Right lobe of liver (tissue), 6 donors: ENCODE results near the gene CDHR2. TPM values are rescaled to one million over a fixed set of nuclear protein-coding genes. Genes with fewer than 3 reads are reported as not detected.

Experiments used
- ATAC-seq, 4 donors: fragments of 200-7000 bp; cut with Tn5 transposase; one replicate each; pipeline ENCODE4 v1.9.1; 2020; ENCODE audit warnings: mild to moderate bottlenecking in 4 of 4, moderate library complexity in 4 of 4
- DNase-seq, 3 donors: peaks; one replicate each; pipeline ENCODE4 v3.0.0-alpha.2; 2020
- H3K27ac ChIP-seq, 3 donors: fragments of 200-600 bp; one replicate each; pipeline ENCODE4 v1.8.0; 2022
- H3K27me3 ChIP-seq, 2 donors: fragments of 200-600 bp; one replicate each; pipeline ENCODE4 v1.8.0; 2022
- H3K36me3 ChIP-seq, 4 donors: fragments of 200-600 bp; sonication (generic) in 1 of 4; one replicate each; pipeline versions ENCODE4 v1.5.1 to v1.8.0; 2017 to 2022; ENCODE audit warnings: control low read depth in 1 of 4
- H3K4me1 ChIP-seq, 4 donors: fragments of 200-600 bp; sonication (generic) in 1 of 4; one replicate each; pipeline versions ENCODE4 v1.5.1 to v1.8.0; 2017 to 2022; ENCODE audit warnings: control low read depth in 1 of 4
- H3K4me3 ChIP-seq, 3 donors: fragments of 200-600 bp; one replicate each; pipeline ENCODE4 v1.8.0; 2022
- H3K9me3 ChIP-seq, 4 donors: fragments of 200-600 bp; sonication (generic) in 1 of 4; one replicate each; pipeline versions ENCODE4 v1.5.1 to v1.8.0; 2017 to 2022; ENCODE audit warnings: control low read depth in 1 of 4
- POLR2A ChIP-seq: fragments of 450-650 bp; IDR thresholded peaks from one replicate; pipeline ENCODE4 v1.6.1; 2017; ENCODE audit warnings: antibody characterized with exemption, mild to moderate bottlenecking
- WGBS: methylation state at CpG from one replicate; pipeline ENCODE4 v1.1.6; 2018; ENCODE audit warnings: low coverage, low lambda C conversion rate; ENCODE audit not compliant: insufficient coverage; ENCODE audit errors: missing lambda C conversion rate; 5-methylcytosine and 5-hydroxymethylcytosine counted together
- intact Hi-C, 2 donors: fragments of 100-400 bp; cut with DNase I; formaldehyde crosslinking; loops; one replicate each; pipeline versions ENCODE4 v1.11.2 to v1.14.1; 2022
- total RNA-seq, 6 experiments: library from RNA; depleted of rRNA in 2 of 6; stranded (reverse); fragments of >200 nt in 2 of 6; fragmentation: NEBNext Ultra II Directional in 3 of 6; extraction: Animal tissue kit (Norgen Biotek cat#: 25700) in 3 of 6; gene quantifications; one replicate each; pipeline versions ENCODE4 v1.1.0 to v1.2.4, GENCODE V29; 2016 to 2023
- TF ChIP-seq, protein P1 (sequence below), 4 donors: fragments of 200-600 bp in 3 of 4; fragments of 450-650 bp in 1 of 4; IDR thresholded peaks; one replicate each; pipeline versions ENCODE4 v1.5.1 to v1.8.0; 2016 to 2022; ENCODE audit warnings: antibody characterized with exemption in 4 of 4, mild to moderate bottlenecking in 2 of 4
- donor health status: DM: no; HTN: yes; CAD: no.
- donor health status: DM: no; HTN: no; CAD: no.
- donor health status: DM: no; HTN: no; CAD: no.
- donor health status: DM: no; HTN: yes; CAD: no.
- donor health status: DM: no; HTN: yes; CAD: no.

Gene CDHR2
- total RNA-seq, 6 experiments from 2014 or later = 6.8 to 89.2 (median 41.2) TPM

DNA sequence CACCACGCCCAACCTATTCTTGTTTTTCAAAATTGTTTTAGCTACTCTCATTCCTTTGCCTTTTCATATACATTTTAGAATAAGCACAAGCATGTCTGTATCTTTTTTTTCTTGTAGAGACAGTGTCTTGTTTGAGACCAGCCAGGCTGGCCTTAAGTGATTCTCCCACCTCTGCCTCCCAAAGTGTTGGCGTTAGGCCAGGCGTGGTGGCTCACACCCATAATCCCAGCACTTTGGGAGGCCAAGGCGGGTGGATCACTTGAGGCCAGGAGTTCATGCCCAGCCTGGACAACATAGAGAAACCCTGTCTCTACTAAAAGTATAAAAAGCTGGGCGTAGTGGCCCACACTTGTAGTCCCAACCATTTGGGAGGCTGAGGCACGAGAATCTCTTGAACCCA, 25.0 kb upstream of the CDHR2 start:
- ATAC-seq (no peak), DNase-seq (no peak)
- WGBS = 89% methylated on average over 6 of the region's 6 CpGs
- Histone ChIP-seq H3K36me3 (peaks cover 0 to 12% (median 4%) of the 10 kb centered on the region in 4 donors), H3K4me1 (no peaks in the 10 kb centered on the region), H3K27me3 (no peaks in the 10 kb centered on the region), H3K27ac (no peak overlapping the region), H3K4me3 (no peak overlapping the region), H3K9me3 (no peaks in the 10 kb centered on the region)
- TF ChIP-seq, protein P1, sequence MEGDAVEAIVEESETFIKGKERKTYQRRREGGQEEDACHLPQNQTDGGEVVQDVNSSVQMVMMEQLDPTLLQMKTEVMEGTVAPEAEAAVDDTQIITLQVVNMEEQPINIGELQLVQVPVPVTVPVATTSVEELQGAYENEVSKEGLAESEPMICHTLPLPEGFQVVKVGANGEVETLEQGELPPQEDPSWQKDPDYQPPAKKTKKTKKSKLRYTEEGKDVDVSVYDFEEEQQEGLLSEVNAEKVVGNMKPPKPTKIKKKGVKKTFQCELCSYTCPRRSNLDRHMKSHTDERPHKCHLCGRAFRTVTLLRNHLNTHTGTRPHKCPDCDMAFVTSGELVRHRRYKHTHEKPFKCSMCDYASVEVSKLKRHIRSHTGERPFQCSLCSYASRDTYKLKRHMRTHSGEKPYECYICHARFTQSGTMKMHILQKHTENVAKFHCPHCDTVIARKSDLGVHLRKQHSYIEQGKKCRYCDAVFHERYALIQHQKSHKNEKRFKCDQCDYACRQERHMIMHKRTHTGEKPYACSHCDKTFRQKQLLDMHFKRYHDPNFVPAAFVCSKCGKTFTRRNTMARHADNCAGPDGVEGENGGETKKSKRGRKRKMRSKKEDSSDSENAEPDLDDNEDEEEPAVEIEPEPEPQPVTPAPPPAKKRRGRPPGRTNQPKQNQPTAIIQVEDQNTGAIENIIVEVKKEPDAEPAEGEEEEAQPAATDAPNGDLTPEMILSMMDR (IDR thresholded peaks at IDR 0.05) = no peak
- TF ChIP-seq POLR2A = no peak
- intact Hi-C loops = no loop called here

DNA sequence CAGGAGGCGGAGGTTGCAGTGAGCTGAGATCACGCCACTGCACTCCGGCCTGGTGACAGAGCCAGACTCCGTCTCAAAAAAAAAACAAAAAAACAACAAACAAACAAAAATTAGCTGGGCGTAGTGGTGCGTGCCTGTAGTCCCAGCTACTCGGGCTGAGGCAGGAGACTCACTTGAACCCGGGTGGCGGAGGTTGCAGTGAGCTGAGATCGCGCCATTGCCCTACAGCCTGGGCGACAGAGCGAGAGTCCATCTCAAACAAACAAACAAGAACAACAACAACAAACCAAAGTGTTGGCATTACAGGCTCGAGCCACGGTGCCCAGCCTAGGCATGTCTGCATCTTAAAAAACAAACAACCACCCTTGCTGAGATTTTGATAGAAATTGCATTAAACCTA, 24.2 kb upstream of the CDHR2 start:
- DNase-seq (no peak), ATAC-seq (no peak)
- intact Hi-C loops = no loop called here

DNA sequence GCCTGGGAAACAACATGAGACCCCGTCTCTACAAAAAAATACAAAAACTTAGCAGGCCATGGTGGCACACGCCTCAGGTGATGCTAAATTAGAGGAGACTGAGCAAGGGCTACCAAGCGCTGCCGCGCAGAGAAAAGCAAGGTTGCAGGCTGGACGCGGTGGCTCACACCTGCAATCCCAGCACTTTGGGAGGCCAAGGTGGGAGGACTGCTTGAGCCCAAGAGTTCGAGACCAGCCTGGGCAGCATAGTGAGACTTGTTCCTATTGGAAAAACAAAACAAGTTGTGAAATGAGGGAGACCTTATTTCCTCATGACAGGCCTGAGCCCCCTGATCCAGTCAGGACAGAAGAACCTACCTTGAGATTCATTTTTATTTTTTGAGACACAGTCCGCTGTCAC, 23.5 kb upstream of the CDHR2 start:
- intact Hi-C loops = no loop called here
- Histone ChIP-seq H3K4me1 (no peaks in the 10 kb centered on the region), H3K36me3 (peaks cover 0 to 23% (median 10%) of the 10 kb centered on the region in 4 donors), H3K9me3 (no peaks in the 10 kb centered on the region), H3K4me3 (no peak overlapping the region), H3K27ac (no peak overlapping the region), H3K27me3 (no peaks in the 10 kb centered on the region)
- TF ChIP-seq, protein P1 (IDR thresholded peaks at IDR 0.05) = no peak
- TF ChIP-seq POLR2A = no peak
- ATAC-seq (no peak), DNase-seq (no peak)
- 94% methylated on average over 7 of the region's 9 CpGs for WGBS

More for the DNA sequence above, 24.2 kb upstream of the CDHR2 start:
- no peaks in the 10 kb centered on the region for H3K4me1 ChIP-seq
- H3K4me3 ChIP-seq = no peak overlapping the region
- WGBS = 90% methylated on average over 9 of the region's 15 CpGs
- no peaks in the 10 kb centered on the region for H3K27me3 ChIP-seq
- H3K9me3 ChIP-seq = no peaks in the 10 kb centered on the region
- TF ChIP-seq, protein P1 (IDR thresholded peaks at IDR 0.05) = no peak
- TF ChIP-seq POLR2A = no peak
- no peak overlapping the region for H3K27ac ChIP-seq
- H3K36me3 ChIP-seq = peaks cover 0 to 18% (median 10%) of the 10 kb centered on the region in 4 donors

DNA sequence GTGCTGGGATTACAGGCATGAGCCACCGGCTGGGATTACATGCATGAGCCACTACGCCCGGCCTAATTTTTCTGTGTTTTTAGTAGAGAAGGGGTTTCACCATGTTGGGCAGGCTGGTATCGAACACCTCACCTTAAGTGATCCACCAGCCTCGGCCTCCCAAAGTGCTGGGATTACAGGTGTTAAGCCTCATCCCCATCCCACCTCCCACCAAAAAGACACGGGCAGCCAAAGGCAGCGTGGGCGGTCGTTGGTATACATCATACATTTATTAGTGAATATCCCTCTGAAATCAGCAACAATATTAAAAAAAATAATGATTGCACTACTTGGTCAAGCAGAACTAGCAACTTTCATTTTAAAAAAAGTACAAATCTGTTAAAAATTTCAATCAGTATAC, 22.7 kb upstream of the CDHR2 start:
- intact Hi-C loops = no loop called here
- H3K4me1 ChIP-seq = no peaks in the 10 kb centered on the region
- H3K27me3 ChIP-seq = no peaks in the 10 kb centered on the region
- TF ChIP-seq POLR2A = no peak
- TF ChIP-seq, protein P1 (IDR thresholded peaks at IDR 0.05) = no peak
- WGBS = 89% methylated on average over 8 of the region's 9 CpGs
- peaks cover 0 to 29% (median 13%) of the 10 kb centered on the region in 4 donors for H3K36me3 ChIP-seq
- H3K9me3 ChIP-seq = no peaks in the 10 kb centered on the region
- no peak overlapping the region for H3K4me3 ChIP-seq
- H3K27ac ChIP-seq = no peak overlapping the region
- ATAC-seq (no peak), DNase-seq (no peak)
